PFSK-1 (cell line): ENCODE measurements around the gene UCMA.

Source experiments
- POLR2AphosphoS5 ChIP-seq: IDR thresholded peaks from 2 replicates; pipeline ENCODE4 v1.6.1; 2012; ENCODE audit warnings: low read depth, mild to moderate bottlenecking, control low read depth, low read length, moderate library complexity
- SIN3A ChIP-seq: IDR thresholded peaks from 2 replicates; pipeline ENCODE4 v1.6.1; 2012; ENCODE audit warnings: mild to moderate bottlenecking, low read length, moderate library complexity, borderline replicate concordance; ENCODE audit not compliant: insufficient read depth

DNA sequence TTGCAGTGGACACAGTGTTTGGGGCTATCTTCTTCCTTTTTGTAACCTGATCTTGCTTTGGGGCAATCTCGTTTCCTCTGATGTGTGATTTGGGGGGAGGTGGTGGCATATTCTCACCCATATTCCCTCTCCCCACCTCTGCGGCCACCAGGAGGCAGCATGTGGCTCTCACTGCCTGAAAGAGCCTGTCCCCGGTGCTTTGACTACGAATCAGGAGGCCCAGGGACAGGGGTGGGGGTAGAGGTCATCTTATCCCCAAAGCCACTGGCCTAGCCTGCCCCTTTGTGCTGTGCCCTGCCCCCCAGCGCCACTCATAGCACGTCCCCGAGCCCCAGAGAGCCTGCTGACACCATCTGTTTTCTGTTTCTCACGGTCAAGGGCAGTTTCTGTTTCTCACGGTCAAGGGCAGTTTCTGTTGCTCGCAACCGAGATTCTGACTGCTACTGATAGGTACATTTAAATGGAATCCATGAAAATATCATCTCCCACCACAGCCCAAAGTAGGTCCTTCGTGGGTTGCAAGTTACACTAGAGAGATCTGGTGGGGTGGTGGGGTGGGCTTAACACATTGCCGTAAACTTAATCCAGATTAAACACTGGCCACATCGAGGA lies 37.5 kb upstream of the UCMA start:
- TF ChIP-seq POLR2AphosphoS5 (no peak), SIN3A (no peak)
